IPS-NIHi7 (cell line): Measurements from ENCODE around the gene NDRG3.

Source experiments
- DNase-seq: peaks from one replicate; pipeline ENCODE4 v3.0.0; 2012; ENCODE audit warnings: mixed read lengths; ENCODE audit errors: extremely low spot score

NDRG3 gene

GRCh38 chr20:36745927-36746659, at the start of gene NDRG3:
NDRG3 (minus strand) TSS chr20:36746090; CDS start chr20:36721735, 24,355 bp downstream.
- peak; percentile 98 for DNase-seq

GRCh38 chr20:36794116-36794474, 48.2 kb upstream of the NDRG3 start:
- DNase-seq = no peak

- no peak for DNase-seq
These were observed 47.6 kb upstream of the NDRG3 start for GRCh38 chr20:36793294-36794115.

GRCh38 chr20:36792422-36792821, 46.5 kb upstream of the NDRG3 start:
- peak; percentile 90 for DNase-seq

GRCh38 chr20:36791862-36792261, 46.0 kb upstream of the NDRG3 start:
- no peak for DNase-seq

- peak; percentile 7 for DNase-seq
These were observed 40.8 kb upstream of the NDRG3 start for GRCh38 chr20:36786663-36787062.

- DNase-seq = no peak
These were observed 40.4 kb upstream of the NDRG3 start for GRCh38 chr20:36786246-36786645.

- peak; percentile 3 for DNase-seq
These were observed 39.4 kb upstream of the NDRG3 start for GRCh38 chr20:36785308-36785707.

- DNase-seq = peak; percentile 4
These were observed 39.0 kb upstream of the NDRG3 start for GRCh38 chr20:36784900-36785299.

- DNase-seq = peak; percentile 3
These were observed 38.2 kb upstream of the NDRG3 start for GRCh38 chr20:36784116-36784515.

GRCh38 chr20:36779656-36780025, 33.8 kb upstream of the NDRG3 start:
- peak; percentile 45 for DNase-seq

- no peak for DNase-seq
These were observed 33.2 kb upstream of the NDRG3 start for GRCh38 chr20:36778831-36779655.

- no peak for DNase-seq
These were observed 31.7 kb upstream of the NDRG3 start for GRCh38 chr20:36777576-36777975.

GRCh38 chr20:36777167-36777566, 31.3 kb upstream of the NDRG3 start:
- no peak for DNase-seq

- DNase-seq = no peak
These were observed 29.9 kb upstream of the NDRG3 start for GRCh38 chr20:36775826-36776225.

GRCh38 chr20:36775196-36775595, 29.3 kb upstream of the NDRG3 start:
- DNase-seq = no peak

- peak; percentile 98 for DNase-seq
These were observed 27.9 kb upstream of the NDRG3 start, which contains the start of gene DSN1 for GRCh38 chr20:36773597-36774390. DSN1 (minus strand) TSS chr20:36773763; CDS start chr20:36771458, 2,305 bp downstream.

GRCh38 chr20:36773107-36773596, 27.3 kb upstream of the NDRG3 start:
- no peak for DNase-seq

- no peak for DNase-seq
These were observed 24.8 kb upstream of the NDRG3 start for GRCh38 chr20:36770680-36771079.

- no peak for DNase-seq
These were observed 23.0 kb upstream of the NDRG3 start for GRCh38 chr20:36768768-36769430.

GRCh38 chr20:36761125-36761524, 15.2 kb upstream of the NDRG3 start:
- no peak for DNase-seq
